Endothelial cell of coronary artery (primary cell): ENCODE measurements around the gene PRC1. TPM values are rescaled to one million over a fixed set of nuclear protein-coding genes. Genes with fewer than 3 reads are reported as not detected.

Experiments used
- total RNA-seq: library from RNA; depleted of rRNA; stranded (reverse); fragments of >200 nt; gene quantifications from 2 replicates; pipeline ENCODE4 v1.2.3, GENCODE V29; 2014

PRC1 gene, protein sequence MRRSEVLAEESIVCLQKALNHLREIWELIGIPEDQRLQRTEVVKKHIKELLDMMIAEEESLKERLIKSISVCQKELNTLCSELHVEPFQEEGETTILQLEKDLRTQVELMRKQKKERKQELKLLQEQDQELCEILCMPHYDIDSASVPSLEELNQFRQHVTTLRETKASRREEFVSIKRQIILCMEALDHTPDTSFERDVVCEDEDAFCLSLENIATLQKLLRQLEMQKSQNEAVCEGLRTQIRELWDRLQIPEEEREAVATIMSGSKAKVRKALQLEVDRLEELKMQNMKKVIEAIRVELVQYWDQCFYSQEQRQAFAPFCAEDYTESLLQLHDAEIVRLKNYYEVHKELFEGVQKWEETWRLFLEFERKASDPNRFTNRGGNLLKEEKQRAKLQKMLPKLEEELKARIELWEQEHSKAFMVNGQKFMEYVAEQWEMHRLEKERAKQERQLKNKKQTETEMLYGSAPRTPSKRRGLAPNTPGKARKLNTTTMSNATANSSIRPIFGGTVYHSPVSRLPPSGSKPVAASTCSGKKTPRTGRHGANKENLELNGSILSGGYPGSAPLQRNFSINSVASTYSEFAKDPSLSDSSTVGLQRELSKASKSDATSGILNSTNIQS
- total RNA-seq = 75.2 and 182 TPM in 2 replicates

DNA sequence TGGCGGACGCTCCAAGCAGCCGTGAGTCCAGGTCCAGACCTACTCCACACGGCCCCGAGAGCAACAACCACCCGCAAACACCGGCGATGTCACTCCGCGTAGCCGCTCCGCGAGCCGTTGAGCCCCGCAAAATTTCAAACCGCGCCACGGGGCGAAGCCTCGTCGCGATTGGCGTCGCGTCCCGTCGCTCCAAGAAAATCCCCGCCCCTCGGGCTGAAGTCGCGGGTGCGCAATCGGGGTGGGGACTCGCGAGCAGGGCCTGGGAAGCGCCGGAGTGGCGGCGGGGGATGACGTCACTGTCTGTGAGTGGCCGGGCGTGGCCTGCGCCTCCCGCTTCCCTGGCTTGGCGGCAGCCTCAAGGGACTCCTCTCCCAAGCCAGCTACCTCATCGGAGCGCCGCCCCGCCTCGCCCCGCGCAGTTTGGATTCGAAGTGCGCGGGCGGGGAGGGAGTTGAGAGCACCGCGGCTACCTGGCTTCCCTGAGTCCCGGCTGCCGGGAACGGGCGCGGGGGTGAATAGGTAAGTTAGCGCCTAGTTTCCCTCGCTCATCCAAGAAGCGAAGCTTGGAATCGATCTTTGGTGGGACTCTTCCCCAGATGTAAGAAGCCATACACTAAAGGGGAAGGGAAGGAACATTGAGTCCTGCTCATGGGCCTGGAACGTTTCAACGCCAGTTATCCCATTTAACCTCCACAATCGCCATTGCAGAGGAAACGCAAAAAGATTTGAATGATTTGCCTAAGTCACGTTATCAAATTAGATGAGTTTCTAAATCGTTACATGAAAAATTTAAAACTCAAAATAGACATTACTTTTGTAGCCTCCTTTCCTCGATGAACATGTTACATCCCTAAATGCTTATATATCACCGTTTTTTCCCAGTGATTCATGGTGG lies at the start of gene PRC1:
Gene PRC1, minus strand, starts transcription at position 119 of the 895 bp plus-strand sequence. Its CDS starts 118 bp downstream, at position 1.

DNA sequence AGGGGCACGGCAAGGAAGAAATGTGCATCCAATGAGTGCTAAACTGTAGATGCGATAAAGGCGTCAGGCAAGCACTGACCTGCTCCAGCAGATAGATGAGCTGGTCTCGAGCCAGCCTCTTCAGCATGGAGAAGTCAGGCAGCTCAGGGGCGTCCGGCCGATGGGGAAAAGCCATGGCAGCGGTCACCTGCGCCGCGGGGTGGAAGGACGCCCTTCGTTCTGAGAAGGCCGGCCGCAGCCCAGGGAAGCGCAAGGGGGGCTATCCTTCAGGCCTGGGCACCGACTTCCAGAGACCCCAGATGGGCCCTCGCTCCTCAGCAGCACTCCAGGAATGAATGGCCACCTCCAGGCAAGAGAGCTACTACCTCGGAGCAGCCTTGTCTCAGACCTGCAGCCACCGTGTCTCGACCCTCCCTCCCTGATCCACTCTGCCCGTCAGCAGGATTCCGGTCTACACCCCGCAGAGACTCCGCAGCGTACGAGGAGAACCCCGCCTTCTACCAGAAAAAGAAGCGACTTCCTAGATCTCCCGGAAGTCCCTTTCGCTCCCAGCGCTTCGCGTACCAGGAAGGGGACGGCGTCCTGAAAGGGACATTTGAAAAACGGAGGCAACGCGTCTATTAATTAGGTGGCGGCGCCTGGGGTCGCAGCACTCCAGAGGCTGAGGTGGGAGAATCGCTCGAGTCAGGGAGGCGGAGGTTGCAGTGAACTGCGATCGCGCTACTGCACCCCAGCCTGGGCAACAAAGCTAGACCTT lies 27.9 kb upstream of the PRC1 start, which contains the start of gene VPS33B:
Gene VPS33B, minus strand, starts transcription at position 520 of the 757 bp plus-strand sequence. Its CDS starts 345 bp downstream, at position 175.

DNA sequence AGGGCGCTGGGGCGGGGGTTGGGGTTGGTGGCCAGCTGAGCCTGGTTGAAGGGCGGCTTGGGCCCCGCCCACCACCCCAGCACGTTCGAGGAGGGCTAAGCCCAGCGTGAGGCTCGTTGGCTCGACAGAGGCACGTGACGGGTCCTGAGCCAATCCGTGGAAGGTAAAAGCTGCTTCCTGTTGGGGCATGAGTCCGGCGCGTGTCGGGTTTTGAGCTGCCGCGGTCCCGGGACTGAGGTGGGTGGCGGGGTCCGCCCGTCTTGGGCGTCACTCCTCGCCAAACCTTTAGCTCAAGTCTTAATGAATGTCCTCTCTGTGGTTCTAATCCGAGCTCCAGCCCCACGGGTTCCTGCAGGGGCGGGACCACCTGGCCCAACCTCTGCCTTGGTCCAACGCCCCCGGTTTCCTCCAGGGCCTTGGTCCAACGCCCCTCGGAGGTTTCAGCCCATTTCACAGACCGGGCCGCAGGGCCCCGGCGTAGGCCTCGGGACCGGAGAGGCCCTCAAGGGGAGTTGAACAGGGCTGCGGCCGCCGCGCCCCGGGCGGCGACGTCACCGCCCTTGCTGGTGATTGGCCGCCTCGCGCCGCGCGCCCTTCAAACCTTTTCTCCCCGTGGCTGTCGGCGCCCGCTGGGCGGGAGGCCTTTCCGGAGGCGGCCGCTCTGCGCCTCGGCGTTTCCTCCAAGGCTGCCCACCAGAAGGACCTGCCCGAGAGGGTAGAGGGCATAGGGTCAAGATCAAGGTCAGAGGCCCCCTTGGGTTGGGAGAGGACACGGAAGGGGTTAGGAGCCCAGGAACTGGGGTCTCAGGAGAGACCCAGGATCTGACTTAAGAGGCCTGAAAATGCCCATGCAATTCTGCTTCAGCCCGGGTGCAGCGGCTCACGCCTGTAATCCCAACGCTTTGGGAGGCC lies 39.4 kb downstream of the PRC1 start, which contains the start of gene RCCD1:
Gene RCCD1, plus strand, starts transcription at position 173 of the 912 bp plus-strand sequence. CDS start 1,851 bp downstream, outside the sequence.

DNA sequence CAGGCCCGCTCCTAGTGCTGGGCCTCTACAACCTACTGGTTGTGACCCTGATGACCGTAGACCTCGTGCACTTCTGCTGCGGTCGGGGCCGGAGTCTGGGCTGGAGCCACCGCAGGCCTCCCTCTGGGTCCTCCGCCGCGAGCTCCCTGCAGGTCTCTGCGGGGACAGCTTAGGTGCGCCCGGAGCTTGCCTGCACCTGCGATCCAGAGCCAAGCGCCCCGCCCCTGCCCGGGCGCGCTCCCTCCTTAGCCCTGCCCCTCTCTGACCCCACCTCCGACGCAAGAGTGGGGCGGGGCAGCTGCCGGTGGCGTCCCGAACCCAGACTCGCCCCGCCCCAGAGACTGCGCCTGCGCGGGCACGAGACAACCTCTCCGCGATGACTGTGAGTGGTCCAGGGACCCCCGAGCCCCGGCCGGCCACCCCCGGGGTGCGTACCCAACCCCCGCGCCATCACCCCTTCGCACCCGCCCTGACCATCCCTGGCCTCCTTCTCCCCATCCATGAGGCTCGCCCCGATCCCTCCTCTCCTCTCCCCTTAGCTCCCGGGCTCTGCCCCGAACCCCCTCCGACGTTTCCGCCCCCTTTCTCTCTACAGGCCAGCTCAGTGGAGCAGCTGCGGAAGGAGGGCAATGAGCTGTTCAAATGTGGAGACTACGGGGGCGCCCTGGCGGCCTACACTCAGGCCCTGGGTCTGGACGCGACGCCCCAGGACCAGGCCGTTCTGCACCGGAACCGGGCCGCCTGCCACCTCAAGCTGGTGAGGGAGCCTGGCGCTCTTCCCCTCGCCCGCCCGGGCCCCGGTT lies 59.2 kb downstream of the PRC1 start, which contains the start of gene UNC45A:
Gene UNC45A, plus strand, starts transcription at position 337 of the 803 bp plus-strand sequence. Its CDS starts 40 bp downstream, at position 377.

DNA sequence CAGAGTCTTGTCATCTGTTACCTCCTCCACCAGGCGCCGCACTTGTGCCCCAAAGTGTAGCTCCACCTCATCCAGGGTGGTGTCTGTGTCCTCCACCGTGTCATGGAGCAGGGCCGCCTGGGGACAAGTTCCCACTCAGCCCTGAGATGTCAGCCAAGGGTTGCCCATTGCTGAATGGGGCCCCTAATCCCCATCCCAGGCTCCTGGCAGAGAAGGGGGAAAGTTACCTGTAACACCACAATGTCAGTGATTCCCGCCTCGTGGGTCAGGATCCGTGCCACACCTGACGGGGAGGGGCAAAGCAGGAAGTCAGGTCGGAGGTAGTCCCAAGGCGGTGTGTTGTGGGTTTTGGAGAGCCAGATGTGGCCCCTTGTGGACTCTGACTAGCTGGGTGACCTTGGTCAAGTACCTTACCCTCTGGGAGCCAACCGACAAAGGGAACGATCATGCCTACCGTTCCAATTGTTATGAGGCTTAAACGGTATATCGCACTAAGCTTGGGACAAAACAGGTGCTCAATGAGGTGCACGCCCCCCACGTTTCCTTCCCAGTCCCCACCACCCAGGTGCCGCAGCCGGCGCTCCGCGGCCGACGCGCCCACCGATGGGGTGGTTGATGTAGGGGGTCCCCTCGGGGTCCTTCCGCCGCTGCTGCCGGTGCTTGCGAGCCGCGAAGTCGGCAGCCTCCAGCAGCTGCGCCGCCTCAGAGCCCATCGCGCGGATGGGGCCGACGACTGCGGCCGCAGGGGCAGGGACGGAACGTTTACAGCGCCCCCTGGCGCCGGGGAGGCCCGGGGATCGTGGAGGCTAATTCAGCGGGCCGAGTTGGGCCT lies 62.3 kb downstream of the PRC1 start, which contains the start of gene HDDC3:
Gene HDDC3, minus strand, starts transcription at position 722 of the 832 bp plus-strand sequence. Its CDS starts 9 bp downstream, at position 713.

Other genes starting within 250 kb of the PRC1 start
- 58.0 and 86.0 TPM in 2 replicates for gene FURIN, start 125.9 kb downstream of the PRC1 start, total RNA-seq
- gene FES, start 110.0 kb downstream of the PRC1 start, total RNA-seq = 52.8 and 70.5 TPM in 2 replicates
- gene MAN2A2, start 91.2 kb downstream of the PRC1 start, total RNA-seq = 12.6 and 27.6 TPM in 2 replicates
- 12.6 and 12.7 TPM in 2 replicates for gene HDDC3, start 62.0 kb downstream of the PRC1 start, total RNA-seq
- 121 and 127 TPM in 2 replicates for gene UNC45A, start 59.2 kb downstream of the PRC1 start, total RNA-seq
- 4.9 and 9.0 TPM in 2 replicates for gene RCCD1, start 39.7 kb downstream of the PRC1 start, total RNA-seq
- 8.8 and 9.6 TPM in 2 replicates for gene VPS33B, start 28.1 kb upstream of the PRC1 start, total RNA-seq
- gene SV2B, start 105.7 kb upstream of the PRC1 start, total RNA-seq = 0.18 TPM in 1 of 2 replicates, not detected in the other